ENCODE measurements around the gene COL18A1. TPM values are rescaled to one million over a fixed set of nuclear protein-coding genes. Genes with fewer than 3 reads are reported as not detected.

COL18A1 gene
- total and polyA plus RNA-seq, 11 donors: 31.7 to 109 (median 59.0) TPM

GRCh38 chr21:45403825-45404729 lies 888 bp upstream of the COL18A1 start:
- peak; percentile 68 to 79 (median 76) for DNase-seq
- Histone ChIP-seq H3K36me3 (no peaks in the 10 kb centered on the region), H3K27ac (peak overlapping the region in 11 of 12 donors; percentile 22 to 77 (median 60)), H3K4me1 (peaks cover 0 to 50% (median 34%) of the 10 kb centered on the region in 12 donors), H3K9me3 (peaks cover 0 to 11% (median 0%) of the 10 kb centered on the region in 12 donors), H3K27me3 (peaks cover 0 to 28% (median 0%) of the 10 kb centered on the region in 9 donors), H3K4me3 (peak overlapping the region; percentile 24 to 97 (median 56))
- intact Hi-C loops (cut with DNase I): loop anchor here in 6 of 10 donors (2.0 to 5.0 kb wide), 3 partner anchors 33 to 42 kb away; no protein-coding TSS in a partner anchor
- TF ChIP-seq POLR2A (IDR thresholded peaks at IDR 0.05): no peak
- TF ChIP-seq CTCF (IDR thresholded peaks at IDR 0.05): no peak
- peak in 3 of 4 donors; percentile 47 to 64 (median 61) for ATAC-seq
- 29 to 39% (median 35%) methylated on average over 36 to 39 of the region's 39 CpGs for WGBS, 4 donors

- WGBS, 4 donors: 0 to 1% (median 1%) methylated on average over 18 to 86 of the region's 86 CpGs
- DNase-seq (peak; percentile 67 to 80 (median 77)), ATAC-seq (peak in 3 of 4 donors; percentile 53 to 71 (median 63))
- Histone ChIP-seq H3K4me3 (peak overlapping the region; percentile 43 to 97 (median 69)), H3K27me3 (peaks cover 0 to 24% (median 0%) of the 10 kb centered on the region in 9 donors), H3K27ac (peak overlapping the region; percentile 57 to 89 (median 80)), H3K36me3 (no peaks in the 10 kb centered on the region), H3K4me1 (peaks cover 0 to 63% (median 47%) of the 10 kb centered on the region in 12 donors), H3K9me3 (peaks cover 0 to 11% (median 0%) of the 10 kb centered on the region in 12 donors)
- TF ChIP-seq POLR2A (IDR thresholded peaks at IDR 0.05): peak in 1 of 2 donors; percentile 62
- TF ChIP-seq CTCF (IDR thresholded peaks at IDR 0.05): no peak
- intact Hi-C loops (cut with DNase I): loop anchor here in 3 of 10 donors (2.0 kb wide), 1 partner anchor 41 kb away; no protein-coding TSS in a partner anchor
These were observed 380 bp downstream of the COL18A1 start for GRCh38 chr21:45405271-45405818.

GRCh38 chr21:45405819-45406762 lies 1.1 kb downstream of the COL18A1 start:
- peak overlapping the region; percentile 43 to 97 (median 69) for H3K4me3 ChIP-seq
- intact Hi-C loops (cut with DNase I): loop anchor here in 3 of 10 donors (2.0 kb wide), 1 partner anchor 41 kb away; no protein-coding TSS in a partner anchor
- peaks cover 0 to 24% (median 0%) of the 10 kb centered on the region in 9 donors for H3K27me3 ChIP-seq
- peaks cover 0 to 7% (median 0%) of the 10 kb centered on the region in 12 donors for H3K9me3 ChIP-seq
- peak in 3 of 5 donors; percentile 33 to 70 (median 42) for DNase-seq
- H3K27ac ChIP-seq: peak overlapping the region; percentile 57 to 89 (median 80)
- TF ChIP-seq POLR2A (IDR thresholded peaks at IDR 0.05) (no peak), CTCF (IDR thresholded peaks at IDR 0.05) (no peak)
- no peaks in the 10 kb centered on the region for H3K36me3 ChIP-seq
- peaks cover 0 to 70% (median 54%) of the 10 kb centered on the region in 12 donors for H3K4me1 ChIP-seq
- 9 to 16% (median 13%) methylated on average over 69 to 83 of the region's 83 CpGs for WGBS, 4 donors
- peak in 2 of 4 donors; percentile 0 for ATAC-seq
